Uterus (tissue), 2 donors: ENCODE data around the gene NHLH1.

Experiments used
- POLR2A ChIP-seq, 2 donors: fragments of 450-650 bp; IDR thresholded peaks; one replicate each; pipeline ENCODE4 v1.6.1; 2016; ENCODE audit warnings: antibody characterized with exemption in 2 of 2, mild to moderate bottlenecking in 1 of 2, moderate library complexity in 1 of 2
- TF ChIP-seq, protein P1 (sequence below), 4 experiments: fragments of 200-600 bp in 2 of 4; fragments of 450-650 bp in 2 of 4; sonication (generic) in 2 of 4; IDR thresholded peaks; one replicate each; pipeline ENCODE4 v1.5.1; 2016 to 2019; ENCODE audit warnings: antibody characterized with exemption in 4 of 4, mild to moderate bottlenecking in 2 of 4, moderate library complexity in 1 of 4

DNA sequence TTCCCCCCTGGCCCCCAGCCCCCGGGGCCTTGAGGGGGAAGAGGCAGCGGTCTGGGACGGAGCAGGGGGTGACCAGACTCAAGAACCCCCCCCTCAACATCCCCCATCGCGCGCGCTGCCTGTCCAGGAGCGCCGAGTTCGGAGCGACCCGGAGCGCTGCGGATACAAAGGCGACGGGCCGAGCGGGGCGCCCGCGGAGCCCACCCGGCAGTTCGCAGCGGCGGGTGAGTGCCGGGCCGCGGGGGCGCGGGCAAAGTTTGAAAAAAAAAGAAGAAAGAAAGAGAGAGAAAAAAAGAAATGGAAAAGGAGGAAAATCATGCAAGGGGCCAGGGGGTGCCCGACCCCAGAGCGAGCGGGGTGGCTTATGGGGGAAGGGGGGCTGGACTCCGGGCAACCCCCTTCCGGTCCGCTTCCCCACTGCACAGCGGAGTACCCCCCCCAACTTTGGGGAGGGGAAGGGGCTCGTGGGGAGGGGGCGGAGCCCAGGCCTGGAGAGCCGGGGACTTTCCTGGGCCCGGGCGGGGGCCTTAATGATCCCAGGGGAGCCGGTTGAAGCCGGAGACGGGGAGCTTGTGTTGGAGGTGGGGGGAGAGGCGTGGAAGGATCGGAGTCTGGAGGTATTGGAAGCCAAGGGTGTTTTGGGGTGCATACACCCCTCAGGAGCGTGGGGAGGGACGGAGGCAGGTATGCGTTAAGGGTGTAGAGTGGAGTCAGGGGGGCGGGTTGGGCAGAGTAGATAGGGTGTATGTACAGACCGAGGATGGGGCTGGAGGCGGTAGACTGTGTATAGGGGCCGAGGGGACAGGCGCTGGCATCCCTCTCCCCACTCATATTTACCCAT, 34.0 kb downstream of the NHLH1 start:
- TF ChIP-seq, protein P1, sequence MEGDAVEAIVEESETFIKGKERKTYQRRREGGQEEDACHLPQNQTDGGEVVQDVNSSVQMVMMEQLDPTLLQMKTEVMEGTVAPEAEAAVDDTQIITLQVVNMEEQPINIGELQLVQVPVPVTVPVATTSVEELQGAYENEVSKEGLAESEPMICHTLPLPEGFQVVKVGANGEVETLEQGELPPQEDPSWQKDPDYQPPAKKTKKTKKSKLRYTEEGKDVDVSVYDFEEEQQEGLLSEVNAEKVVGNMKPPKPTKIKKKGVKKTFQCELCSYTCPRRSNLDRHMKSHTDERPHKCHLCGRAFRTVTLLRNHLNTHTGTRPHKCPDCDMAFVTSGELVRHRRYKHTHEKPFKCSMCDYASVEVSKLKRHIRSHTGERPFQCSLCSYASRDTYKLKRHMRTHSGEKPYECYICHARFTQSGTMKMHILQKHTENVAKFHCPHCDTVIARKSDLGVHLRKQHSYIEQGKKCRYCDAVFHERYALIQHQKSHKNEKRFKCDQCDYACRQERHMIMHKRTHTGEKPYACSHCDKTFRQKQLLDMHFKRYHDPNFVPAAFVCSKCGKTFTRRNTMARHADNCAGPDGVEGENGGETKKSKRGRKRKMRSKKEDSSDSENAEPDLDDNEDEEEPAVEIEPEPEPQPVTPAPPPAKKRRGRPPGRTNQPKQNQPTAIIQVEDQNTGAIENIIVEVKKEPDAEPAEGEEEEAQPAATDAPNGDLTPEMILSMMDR (IDR thresholded peaks at IDR 0.05) = no peak
- TF ChIP-seq POLR2A (IDR thresholded peaks at IDR 0.05) = no peak
